NCI-H2107 (cell line): ENCODE results near the gene TEX44.
"Not testable (repeated sequence)": the region's sequence is repeated elsewhere in the genome, so short reads cannot be mapped to it uniquely, and the experiment has no call there.

Experiments
- DNase-seq: peaks from one replicate; lab custom pipeline; 2025; lab: John Stamatoyannopoulos, UW

TEX44 gene

GRCh38 chr2:231592636-231593145, at the start of gene TEX44:
Gene TEX44, plus strand, starts transcription at chr2:231592864. Its CDS starts 88 bp downstream, at chr2:231592952.
- no peak for DNase-seq

GRCh38 chr2:231545105-231545902, 47.4 kb upstream of the TEX44 start:
- DNase-seq: no peak

- no peak for DNase-seq
Observed at GRCh38 chr2:231546014-231546715, 46.5 kb upstream of the TEX44 start.

GRCh38 chr2:231547315-231548110, 45.2 kb upstream of the TEX44 start:
- no peak for DNase-seq

- no peak for DNase-seq
Observed at GRCh38 chr2:231548752-231549151, 43.9 kb upstream of the TEX44 start.

GRCh38 chr2:231549446-231550239, 43.0 kb upstream of the TEX44 start:
- DNase-seq: no peak

- no peak for DNase-seq
Observed at GRCh38 chr2:231552752-231553151, 39.9 kb upstream of the TEX44 start.

GRCh38 chr2:231554327-231554726, 38.3 kb upstream of the TEX44 start:
- no peak for DNase-seq

- no peak for DNase-seq
Observed at GRCh38 chr2:231554748-231555545, 37.7 kb upstream of the TEX44 start.

GRCh38 chr2:231556496-231556895, 36.2 kb upstream of the TEX44 start:
- not testable (repeated sequence) for DNase-seq

- no peak for DNase-seq
Observed at GRCh38 chr2:231556981-231557380, 35.7 kb upstream of the TEX44 start.

GRCh38 chr2:231557571-231558217, 35.0 kb upstream of the TEX44 start:
- peak; percentile 24 for DNase-seq

GRCh38 chr2:231563378-231563961, 29.2 kb upstream of the TEX44 start:
- DNase-seq: no peak

GRCh38 chr2:231565887-231566594, 26.6 kb upstream of the TEX44 start:
- DNase-seq: no peak

- no peak for DNase-seq
Observed at GRCh38 chr2:231567159-231567558, 25.5 kb upstream of the TEX44 start.

GRCh38 chr2:231568098-231568784, 24.4 kb upstream of the TEX44 start:
- no peak for DNase-seq

GRCh38 chr2:231568785-231569435, 23.8 kb upstream of the TEX44 start:
- DNase-seq: no peak

GRCh38 chr2:231570915-231571314, 21.7 kb upstream of the TEX44 start:
- not testable (repeated sequence) for DNase-seq
